ENCODE measurements around the gene WNT6. TPM values are rescaled to one million over a fixed set of nuclear protein-coding genes. Genes with fewer than 3 reads are reported as not detected.
A peak's percentile ranks its signal among the peaks of the same experiment; 100 is the strongest.
"Not testable (repeated sequence)": the region's sequence is repeated elsewhere in the genome, so short reads cannot be mapped to it uniquely, and the experiment has no call there.

The WNT6 gene
- total RNA-seq, 6 experiments from 2014 or later, result not detected

DNA sequence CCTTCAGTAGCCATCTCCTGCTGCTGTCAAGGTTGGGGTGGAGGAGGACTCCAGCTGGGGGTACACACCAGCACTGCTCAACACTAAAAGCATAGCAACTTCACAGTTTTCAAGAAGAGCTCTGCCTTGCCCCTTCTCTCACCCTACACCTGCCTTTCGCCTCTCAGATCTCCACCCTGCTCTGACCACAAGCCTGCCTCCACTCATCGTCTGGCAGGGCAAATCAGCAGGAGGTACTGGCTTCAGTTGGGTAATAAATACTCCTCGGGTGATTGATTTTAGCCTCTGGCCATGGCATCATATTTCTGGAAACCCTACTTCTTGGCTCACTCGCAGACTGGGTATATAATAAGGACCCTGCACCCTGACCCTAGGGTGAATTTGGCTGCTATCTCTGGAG, 24.9 kb upstream of the WNT6 start:
- H3K9me3 Mint-ChIP-seq, result peaks cover 13% of the 10 kb centered on the region
- peaks cover 37% of the 10 kb centered on the region for H3K27me3 Mint-ChIP-seq (ENCODE audit: insufficient read depth)

GRCh38 chr2:218837495-218837894, 22.1 kb upstream of the WNT6 start:
- DNase-seq, result no peak
- H3K27ac Mint-ChIP-seq, result no peak overlapping the region
- H3K36me3 Mint-ChIP-seq (ENCODE audit: low read depth), result no peaks in the 10 kb centered on the region
- H3K4me3 Mint-ChIP-seq, result no peak overlapping the region
- peaks cover 26% of the 10 kb centered on the region for H3K4me1 Mint-ChIP-seq (ENCODE audit: low read depth)
- TF ChIP-seq, protein P1, sequence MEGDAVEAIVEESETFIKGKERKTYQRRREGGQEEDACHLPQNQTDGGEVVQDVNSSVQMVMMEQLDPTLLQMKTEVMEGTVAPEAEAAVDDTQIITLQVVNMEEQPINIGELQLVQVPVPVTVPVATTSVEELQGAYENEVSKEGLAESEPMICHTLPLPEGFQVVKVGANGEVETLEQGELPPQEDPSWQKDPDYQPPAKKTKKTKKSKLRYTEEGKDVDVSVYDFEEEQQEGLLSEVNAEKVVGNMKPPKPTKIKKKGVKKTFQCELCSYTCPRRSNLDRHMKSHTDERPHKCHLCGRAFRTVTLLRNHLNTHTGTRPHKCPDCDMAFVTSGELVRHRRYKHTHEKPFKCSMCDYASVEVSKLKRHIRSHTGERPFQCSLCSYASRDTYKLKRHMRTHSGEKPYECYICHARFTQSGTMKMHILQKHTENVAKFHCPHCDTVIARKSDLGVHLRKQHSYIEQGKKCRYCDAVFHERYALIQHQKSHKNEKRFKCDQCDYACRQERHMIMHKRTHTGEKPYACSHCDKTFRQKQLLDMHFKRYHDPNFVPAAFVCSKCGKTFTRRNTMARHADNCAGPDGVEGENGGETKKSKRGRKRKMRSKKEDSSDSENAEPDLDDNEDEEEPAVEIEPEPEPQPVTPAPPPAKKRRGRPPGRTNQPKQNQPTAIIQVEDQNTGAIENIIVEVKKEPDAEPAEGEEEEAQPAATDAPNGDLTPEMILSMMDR (IDR thresholded peaks at IDR 0.05), result no peak
- H3K27me3 Mint-ChIP-seq (ENCODE audit: insufficient read depth), result peaks cover 36% of the 10 kb centered on the region
- H3K9me3 Mint-ChIP-seq, result peaks cover 13% of the 10 kb centered on the region

More for the DNA sequence above, 24.9 kb upstream of the WNT6 start:
- TF ChIP-seq, protein P1 (IDR thresholded peaks at IDR 0.05), result no peak
- Mint-ChIP-seq H3K27ac (no peak overlapping the region), H3K4me3 (no peak overlapping the region), H3K36me3 (ENCODE audit: low read depth) (no peaks in the 10 kb centered on the region), H3K4me1 (ENCODE audit: low read depth) (peaks cover 29% of the 10 kb centered on the region)
- DNase-seq, result no peak

DNA sequence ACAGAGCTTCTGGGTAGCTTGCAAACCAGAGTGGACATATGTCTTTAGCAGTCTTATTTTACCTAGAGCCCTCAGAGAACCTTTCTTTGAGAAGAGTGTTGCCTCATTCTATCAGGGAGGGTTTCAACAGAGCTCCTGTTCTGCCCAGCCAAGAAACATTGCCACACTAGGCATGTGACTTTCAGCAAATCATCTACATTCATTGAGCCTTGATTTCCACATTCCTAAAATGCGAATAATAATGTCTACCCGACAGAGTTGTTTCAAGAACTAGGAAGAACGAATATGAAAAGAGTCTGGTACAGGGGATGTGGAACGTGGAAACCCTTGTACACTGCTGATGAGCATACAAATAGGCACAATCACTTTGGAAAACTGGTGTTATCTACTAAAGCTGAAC, 20.2 kb upstream of the WNT6 start:
- Mint-ChIP-seq H3K27ac (peak overlapping the region; percentile 7; the same call in 1 of the 2 replicates), H3K4me1 (ENCODE audit: low read depth) (peaks cover 14% of the 10 kb centered on the region), H3K27me3 (ENCODE audit: insufficient read depth) (peaks cover 28% of the 10 kb centered on the region), H3K4me3 (no peak overlapping the region), H3K36me3 (ENCODE audit: low read depth) (no peaks in the 10 kb centered on the region), H3K9me3 (peaks cover 13% of the 10 kb centered on the region)
- TF ChIP-seq, protein P1 (IDR thresholded peaks at IDR 0.05), result no peak
- DNase-seq, result peak; percentile 24

DNA sequence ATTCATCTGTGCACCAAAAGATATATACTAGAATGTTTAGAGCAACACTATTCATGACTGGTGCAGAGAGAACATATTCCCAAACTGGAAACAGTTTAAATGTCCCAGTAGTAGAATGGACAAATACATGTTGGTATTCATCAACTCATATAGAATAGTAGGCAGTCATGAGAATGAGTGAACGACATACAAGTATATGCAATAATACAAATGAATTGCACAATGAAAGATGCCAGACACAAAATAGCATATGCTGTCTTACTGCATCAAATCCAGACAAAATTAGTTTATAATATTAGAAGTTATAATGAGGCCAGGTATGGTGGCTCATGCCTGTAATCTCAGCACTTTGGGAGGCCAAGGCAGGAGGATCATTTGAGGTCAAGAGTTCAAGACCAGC, 19.7 kb upstream of the WNT6 start:
- Mint-ChIP-seq H3K36me3 (ENCODE audit: low read depth) (no peaks in the 10 kb centered on the region), H3K27ac (no peak overlapping the region), H3K9me3 (peaks cover 13% of the 10 kb centered on the region), H3K4me1 (ENCODE audit: low read depth) (peaks cover 14% of the 10 kb centered on the region), H3K27me3 (ENCODE audit: insufficient read depth) (peaks cover 25% of the 10 kb centered on the region), H3K4me3 (no peak overlapping the region)
- TF ChIP-seq, protein P1 (IDR thresholded peaks at IDR 0.05), result no peak
- DNase-seq, result no peak

- not testable (repeated sequence) for H3K27ac Mint-ChIP-seq; H3K4me1 Mint-ChIP-seq (ENCODE audit: low read depth); H3K36me3 Mint-ChIP-seq (ENCODE audit: low read depth); DNase-seq; H3K27me3 Mint-ChIP-seq (ENCODE audit: insufficient read depth); H3K9me3 Mint-ChIP-seq; H3K4me3 Mint-ChIP-seq
These were observed 15.3 kb upstream of the WNT6 start for GRCh38 chr2:218844334-218844733.

DNA sequence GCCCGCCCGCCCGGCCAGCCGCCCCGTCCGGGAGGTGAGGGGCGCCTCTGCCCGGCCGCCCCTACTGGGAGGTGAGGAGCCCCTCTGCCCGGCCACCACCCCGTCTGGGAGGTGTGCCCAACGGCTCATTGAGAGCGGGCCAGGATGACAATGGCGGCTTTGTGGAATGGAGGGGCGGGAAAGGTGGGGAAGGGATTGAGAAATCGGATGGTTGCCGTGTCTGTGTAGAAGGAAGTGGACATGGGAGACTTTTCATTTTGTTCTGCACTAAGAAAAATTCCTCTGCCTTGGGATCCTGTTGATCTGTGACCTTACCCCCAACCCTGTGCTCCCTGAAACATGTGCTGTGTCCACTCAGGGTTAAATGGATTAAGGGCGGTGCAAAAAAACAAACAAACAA, 12.6 kb upstream of the WNT6 start:
- not testable (repeated sequence) for DNase-seq; H3K27ac Mint-ChIP-seq; H3K4me3 Mint-ChIP-seq; H3K27me3 Mint-ChIP-seq (ENCODE audit: insufficient read depth); H3K36me3 Mint-ChIP-seq (ENCODE audit: low read depth); H3K9me3 Mint-ChIP-seq; H3K4me1 Mint-ChIP-seq (ENCODE audit: low read depth)

GRCh38 chr2:218849721-218850120, 9.9 kb upstream of the WNT6 start:
- H3K4me3 Mint-ChIP-seq, result no peak overlapping the region
- DNase-seq, result peak; percentile 9
- peaks cover 16% of the 10 kb centered on the region for H3K4me1 Mint-ChIP-seq (ENCODE audit: low read depth)
- no peaks in the 10 kb centered on the region for H3K9me3 Mint-ChIP-seq
- H3K27ac Mint-ChIP-seq, result no peak overlapping the region
- TF ChIP-seq, protein P1 (IDR thresholded peaks at IDR 0.05), result no peak
- no peaks in the 10 kb centered on the region for H3K36me3 Mint-ChIP-seq (ENCODE audit: low read depth)
- peaks cover 16% of the 10 kb centered on the region for H3K27me3 Mint-ChIP-seq (ENCODE audit: insufficient read depth)

Data from HFFc6 (cell line).